Effector CD8-positive, alpha-beta T cell (primary cell): Measurements from ENCODE around the gene IL27RA.
A peak's percentile ranks its signal among the peaks of the same experiment; 100 is the strongest.

Source experiments
- DNase-seq: peaks from one replicate; lab custom pipeline; 2025; lab: John Stamatoyannopoulos, UW
- total RNA-seq, 4 experiments: gene quantifications; one replicate each; lab custom pipeline; 2026; lab: John Stamatoyannopoulos, UW

IL27RA gene
- total RNA-seq = 80.1 to 249 (median 143) reads per million in 4 experiments

DNA sequence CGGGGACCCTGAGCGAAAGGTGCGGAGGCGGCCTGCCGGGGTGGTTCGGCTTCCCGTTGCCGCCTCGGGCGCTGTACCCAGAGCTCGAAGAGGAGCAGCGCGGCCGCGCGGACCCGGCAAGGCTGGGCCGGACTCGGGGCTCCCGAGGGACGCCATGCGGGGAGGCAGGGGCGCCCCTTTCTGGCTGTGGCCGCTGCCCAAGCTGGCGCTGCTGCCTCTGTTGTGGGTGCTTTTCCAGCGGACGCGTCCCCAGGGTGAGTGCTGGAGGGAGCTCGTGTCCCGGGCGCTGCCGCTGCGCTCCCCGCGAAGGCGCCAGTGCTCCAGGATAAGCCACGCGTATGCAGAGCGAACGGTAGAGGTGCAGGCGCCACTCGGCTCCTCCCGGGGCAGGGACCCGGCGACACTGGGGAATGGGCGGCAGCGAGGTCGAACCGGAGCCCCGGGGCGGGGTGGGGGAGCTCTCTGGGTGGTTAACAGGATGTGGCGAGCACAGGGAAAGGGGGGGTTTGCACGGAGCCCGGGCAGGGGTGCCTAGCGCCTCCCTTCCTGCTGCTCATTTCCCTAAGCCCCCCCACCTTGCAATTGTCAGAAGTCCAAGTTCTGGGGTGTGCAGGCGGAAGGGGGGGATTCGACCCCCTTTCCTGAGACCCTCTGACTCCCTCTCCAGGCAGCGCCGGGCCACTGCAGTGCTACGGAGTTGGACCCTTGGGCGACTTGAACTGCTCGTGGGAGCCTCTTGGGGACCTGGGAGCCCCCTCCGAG lies at the start of gene IL27RA:
IL27RA (plus strand) TSS at position 44 of the 762 bp plus-strand sequence; CDS start at position 155, 111 bp downstream.
- DNase-seq = peak; percentile 73

DNA sequence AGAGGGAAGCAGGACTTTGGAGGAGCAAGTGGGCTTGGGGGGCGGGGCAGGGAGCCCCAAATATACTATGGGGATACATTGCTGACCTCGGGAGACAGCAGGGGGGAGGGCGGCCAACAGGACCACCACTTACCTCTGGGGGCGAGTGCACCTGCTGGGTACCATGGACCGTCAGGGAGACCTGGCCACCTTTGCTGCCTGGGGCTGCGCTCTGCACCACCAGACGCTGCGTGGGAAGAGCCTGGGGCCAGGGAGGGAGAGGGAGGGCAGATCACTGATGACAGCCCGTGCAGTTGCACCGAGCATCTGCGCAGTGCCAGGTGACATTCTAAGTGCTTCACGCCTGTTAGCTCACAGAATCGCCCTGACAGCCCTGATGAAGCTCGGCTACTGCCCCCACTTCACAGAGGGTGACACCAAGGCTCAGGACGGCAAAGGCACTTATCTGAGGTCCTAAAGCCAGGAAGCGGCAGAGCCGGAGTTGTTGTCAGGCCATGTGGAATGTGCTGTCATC lies 49.5 kb upstream of the IL27RA start:
- DNase-seq = no peak

GRCh38 chr19:13982773-13983172 lies 48.8 kb upstream of the IL27RA start:
- no peak for DNase-seq

DNA sequence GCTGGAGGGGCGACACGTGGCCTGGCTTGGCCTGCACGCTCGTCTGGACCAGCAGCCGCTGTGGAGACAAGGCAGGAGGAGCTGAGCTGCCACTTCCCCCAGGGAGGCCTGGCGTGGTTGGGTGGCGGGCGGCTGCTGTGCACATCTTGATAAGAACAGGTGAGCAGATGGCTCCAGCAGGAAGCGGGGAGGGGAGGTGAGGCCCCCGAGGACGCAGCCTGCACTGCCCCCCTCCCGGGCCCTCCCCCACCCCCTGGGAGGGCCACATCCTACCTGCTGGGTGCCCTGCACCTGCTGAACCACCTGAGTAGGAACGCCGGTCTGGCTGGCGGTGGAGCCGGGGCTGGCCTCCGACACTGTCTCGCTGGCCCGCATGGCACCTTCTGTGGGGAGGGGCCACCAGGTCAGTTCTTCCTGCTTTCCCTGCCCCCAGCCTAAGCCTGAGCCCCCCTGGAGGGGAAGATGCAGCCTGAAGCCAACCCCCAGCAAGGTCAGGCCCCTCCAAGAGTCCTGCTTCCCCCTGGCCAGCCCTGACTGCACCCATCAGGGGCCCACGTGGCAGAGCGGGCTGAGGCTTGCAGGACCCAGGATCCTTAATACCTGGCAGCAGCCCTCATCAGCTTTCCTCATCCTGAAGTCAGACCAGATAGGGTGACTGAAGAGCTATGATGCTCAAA lies 48.2 kb upstream of the IL27RA start:
- DNase-seq = no peak

- no peak for DNase-seq
Measured at GRCh38 chr19:13984186-13984585, 47.4 kb upstream of the IL27RA start.

- no peak for DNase-seq
Measured at GRCh38 chr19:13984875-13985741, 46.5 kb upstream of the IL27RA start.

DNA sequence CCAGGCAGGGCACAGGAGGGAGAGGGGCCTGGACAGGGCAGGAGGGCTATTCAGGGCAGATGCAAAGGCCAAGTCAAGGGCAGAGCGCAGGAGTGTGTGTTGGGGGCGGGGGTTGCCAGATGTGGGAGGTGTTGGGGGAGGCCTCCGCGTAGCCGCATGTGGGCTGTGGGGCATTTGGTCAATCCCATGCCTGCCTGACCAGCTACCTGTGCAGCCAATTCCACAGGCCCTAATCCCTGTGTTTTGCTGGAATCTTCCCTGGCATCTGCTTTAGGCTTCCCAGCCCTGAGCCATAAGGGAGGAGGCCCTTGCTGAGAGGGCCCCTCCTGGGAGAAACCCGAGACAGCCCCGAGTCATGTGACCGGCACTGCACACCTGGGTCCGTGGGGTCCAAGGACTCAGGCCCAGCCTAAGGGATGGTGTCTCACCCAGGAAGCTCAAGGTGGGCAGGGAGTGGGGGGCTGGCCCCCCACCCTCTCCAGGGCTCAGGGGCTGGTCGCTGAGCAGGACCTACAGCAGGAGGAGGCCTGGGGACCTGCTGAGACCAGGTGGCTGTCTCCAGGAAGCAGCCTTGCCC lies 45.7 kb upstream of the IL27RA start:
- no peak for DNase-seq

- DNase-seq = peak; percentile 96
Measured at GRCh38 chr19:13986348-13986904, 45.1 kb upstream of the IL27RA start.

- no peak for DNase-seq
Measured at GRCh38 chr19:13987101-13987890, 44.3 kb upstream of the IL27RA start.

- no peak for DNase-seq
Measured at GRCh38 chr19:13989487-13989886, 42.1 kb upstream of the IL27RA start.

GRCh38 chr19:13990085-13990484 lies 41.5 kb upstream of the IL27RA start:
- DNase-seq = no peak

- DNase-seq = no peak
Measured at GRCh38 chr19:13992025-13992424, 39.5 kb upstream of the IL27RA start.

DNA sequence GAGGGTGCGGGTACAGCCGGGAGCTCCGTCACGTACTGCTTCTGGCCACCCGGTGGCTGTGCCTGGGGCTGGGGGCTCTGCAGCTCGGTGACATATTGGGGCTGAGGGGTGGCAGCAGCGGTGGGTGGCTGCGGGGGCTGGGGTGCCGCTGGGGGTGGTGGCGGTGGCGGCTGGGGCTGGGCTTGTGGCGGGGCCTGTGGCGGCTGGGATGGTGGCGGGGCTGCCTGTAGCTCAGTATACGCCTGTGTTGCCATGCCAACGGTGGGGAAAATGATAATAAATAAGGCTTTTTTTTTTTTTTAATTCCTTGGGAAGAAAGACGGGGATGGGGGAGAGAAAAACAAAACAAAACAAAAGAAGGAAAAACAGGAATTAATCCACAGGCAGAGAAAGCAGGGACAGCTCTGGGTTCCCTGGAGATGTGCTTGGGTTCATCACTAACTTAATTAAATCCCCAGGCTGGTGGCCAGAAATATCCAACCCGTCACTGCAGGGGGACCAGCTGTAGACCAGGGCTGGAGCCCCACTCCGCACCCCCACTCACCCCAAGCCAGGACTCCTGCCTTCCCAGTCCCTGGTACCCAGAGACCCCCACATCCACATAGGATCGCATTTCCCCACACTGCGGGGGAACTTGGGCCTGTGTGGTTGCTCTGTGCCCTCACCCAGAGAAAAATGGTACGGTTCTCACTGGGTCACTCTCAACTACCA lies 37.8 kb upstream of the IL27RA start:
- DNase-seq = no peak

DNA sequence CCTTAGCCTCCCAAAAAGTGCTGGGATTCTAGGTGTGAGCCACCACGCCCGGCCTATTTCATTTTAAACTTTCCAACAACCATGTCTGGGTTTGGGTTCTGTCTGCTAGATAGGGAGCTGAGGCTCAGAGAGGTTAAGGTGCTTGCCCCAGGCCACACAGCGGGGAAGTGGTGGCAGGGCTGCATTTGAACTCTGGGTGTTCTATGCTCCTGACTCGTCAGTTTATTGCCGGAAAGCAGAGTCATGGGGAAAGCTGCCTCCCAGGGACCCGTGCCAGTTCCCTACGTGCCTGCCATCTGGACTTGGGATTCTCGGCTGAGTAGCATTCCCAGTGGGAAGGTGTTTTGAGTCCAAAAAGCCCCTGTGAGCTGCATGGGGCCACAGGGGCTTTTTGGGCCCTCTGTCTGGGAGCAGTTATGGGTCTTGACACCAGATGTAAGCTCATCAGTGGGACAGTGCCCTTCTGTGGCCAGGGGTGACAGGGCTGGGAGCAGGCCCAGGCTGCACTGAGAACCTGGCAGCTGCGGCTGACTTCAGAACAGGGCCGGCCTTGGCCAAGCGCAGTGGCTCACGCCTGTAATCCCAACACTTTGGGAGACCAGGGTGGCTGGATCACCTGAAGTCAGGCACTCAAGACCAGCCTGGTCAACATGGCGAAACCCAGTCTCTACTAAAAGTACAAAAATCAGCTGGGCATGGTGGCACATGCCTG lies 36.4 kb upstream of the IL27RA start:
- no peak for DNase-seq

- DNase-seq = no peak
Measured at GRCh38 chr19:13995878-13996765, 35.4 kb upstream of the IL27RA start.

GRCh38 chr19:13996928-13997630 lies 34.5 kb upstream of the IL27RA start:
- DNase-seq = no peak

- no peak for DNase-seq
Measured at GRCh38 chr19:13997631-13997962, 34.0 kb upstream of the IL27RA start.

- DNase-seq = no peak
Measured at GRCh38 chr19:13998426-13998825, 33.1 kb upstream of the IL27RA start.
